ENCODE measurements around the gene ITGAE.

- TF ChIP-seq CTCF (IDR thresholded peaks at IDR 0.05; ENCODE audit: low read length) (no peak), EZH2 (optimal IDR thresholded peaks at IDR 0.05; ENCODE audit: low read depth, low read length) (no peak), EZH2phosphoT487 (IDR thresholded peaks at IDR 0.05; ENCODE audit: low read length) (no peak)
These were observed 5.4 kb downstream of the ITGAE start for GRCh38 chr17:3795390-3796102.
